Effector CD8-positive, alpha-beta T cell (primary cell): ENCODE data around the gene DLX1.
"Not testable (repeated sequence)": the region's sequence is repeated elsewhere in the genome, so short reads cannot be mapped to it uniquely, and the experiment has no call there.

ENCODE experiments used
- DNase-seq: peaks from one replicate; lab custom pipeline; 2025; lab: John Stamatoyannopoulos, UW

Gene DLX1

DNA sequence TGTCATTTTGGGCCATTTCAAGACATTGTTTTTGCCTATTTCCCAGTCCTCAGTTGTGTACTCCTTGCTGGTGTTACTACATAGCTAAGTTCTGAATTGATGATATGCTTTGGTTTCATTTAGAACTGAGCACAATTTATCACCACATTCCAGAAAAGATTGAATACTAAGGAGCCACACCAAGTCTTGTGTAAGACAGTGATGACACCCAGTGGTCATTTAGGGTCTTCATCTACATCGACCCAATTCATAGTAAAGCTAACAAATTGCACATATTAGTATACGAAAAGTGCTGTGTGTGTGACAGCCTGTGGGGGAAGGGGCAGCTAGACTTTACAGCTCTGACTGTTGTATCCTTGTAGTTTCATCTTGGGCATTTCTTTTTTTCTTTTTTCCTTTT lies 28.3 kb downstream of the DLX1 start:
- DNase-seq: no peak

GRCh38 chr2:172114176-172114575 lies 28.9 kb downstream of the DLX1 start:
- not testable (repeated sequence) for DNase-seq

- DNase-seq: no peak
These were observed 29.3 kb downstream of the DLX1 start for GRCh38 chr2:172114579-172114978.

GRCh38 chr2:172116107-172116506 lies 30.8 kb downstream of the DLX1 start:
- DNase-seq: no peak

DNA sequence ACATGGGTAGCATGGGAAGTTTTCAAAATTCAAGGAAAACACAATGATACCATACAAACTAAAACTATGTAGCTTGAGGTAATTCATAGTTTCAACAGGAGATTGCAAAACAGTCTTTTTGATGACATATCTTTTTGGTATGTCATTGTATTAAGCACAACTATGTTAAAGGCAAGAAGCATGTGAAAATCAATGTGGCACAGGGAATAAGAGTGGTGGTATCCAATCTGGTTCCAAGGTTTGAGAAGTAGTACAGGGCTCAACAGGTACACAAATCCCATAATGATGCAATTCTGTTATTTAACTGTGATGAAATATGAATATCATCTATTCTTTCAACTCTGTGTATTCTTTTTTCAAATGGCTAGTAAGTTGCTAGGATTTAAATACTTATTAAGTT lies 33.8 kb downstream of the DLX1 start:
- DNase-seq: no peak

DNA sequence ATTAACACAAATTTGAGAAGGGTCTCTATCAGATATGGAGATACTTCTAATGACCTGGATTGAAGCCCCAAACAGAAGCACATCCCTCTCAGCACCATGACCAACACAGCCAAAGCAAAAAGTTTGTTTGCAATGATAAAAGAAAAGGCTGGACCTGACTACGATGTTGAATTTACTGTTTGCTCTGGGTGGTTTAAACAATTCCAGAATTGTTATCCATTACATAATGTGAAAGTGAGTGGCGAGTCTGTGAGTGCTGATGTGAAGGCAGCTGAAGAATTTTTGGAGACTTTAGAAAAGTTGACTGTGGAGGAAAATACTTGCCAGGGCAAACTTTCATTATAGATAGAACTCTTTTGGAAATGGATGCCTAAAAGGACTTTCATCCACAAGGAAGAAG lies 34.8 kb downstream of the DLX1 start:
- no peak for DNase-seq

GRCh38 chr2:172128484-172128883 lies 43.2 kb downstream of the DLX1 start:
- DNase-seq: no peak

DNA sequence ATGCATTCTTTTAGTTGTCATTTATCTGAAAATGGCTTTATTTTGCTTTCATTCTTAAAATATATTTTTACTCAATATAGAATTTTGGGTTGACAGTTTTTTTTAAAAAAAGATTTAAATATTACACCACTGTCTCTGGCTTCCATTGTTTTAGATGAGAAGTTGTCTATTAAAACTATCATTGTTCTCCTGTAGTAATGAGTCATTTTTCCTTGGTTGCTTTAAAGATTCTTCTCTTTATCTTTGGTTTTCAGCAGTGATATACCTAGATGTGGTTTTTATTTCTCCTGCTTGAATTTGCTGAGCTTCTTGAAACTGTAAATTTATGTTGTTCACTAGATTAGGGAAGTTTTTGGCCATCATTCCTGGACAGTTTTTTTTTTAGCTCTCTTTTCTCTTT lies 44.1 kb downstream of the DLX1 start:
- no peak for DNase-seq

GRCh38 chr2:172131713-172132555 lies 46.6 kb downstream of the DLX1 start:
- DNase-seq: no peak

DNA sequence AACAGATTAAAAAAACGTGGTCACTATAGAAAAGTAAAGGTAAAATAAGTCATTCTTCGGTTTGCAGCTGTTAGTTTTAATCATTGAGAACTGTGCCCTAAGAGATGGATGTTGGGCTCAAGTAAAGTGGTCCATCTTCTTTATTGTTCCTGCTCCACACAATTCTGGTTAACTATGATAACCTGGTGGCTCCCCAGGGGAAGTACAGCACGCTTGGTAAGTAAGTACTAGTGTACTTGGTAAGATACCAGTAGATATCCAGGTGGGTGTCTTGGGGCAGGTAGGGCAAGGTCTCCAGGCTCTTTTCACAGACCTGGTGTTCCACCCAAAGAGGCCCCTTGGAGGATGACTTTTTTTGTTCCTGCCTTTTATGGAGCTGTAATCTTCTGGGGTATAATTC lies 49.0 kb downstream of the DLX1 start:
- DNase-seq: no peak

GRCh38 chr2:172135446-172135845 lies 50.1 kb downstream of the DLX1 start:
- DNase-seq: no peak

- no peak for DNase-seq
These were observed 51.8 kb downstream of the DLX1 start for GRCh38 chr2:172137109-172137508.

DNA sequence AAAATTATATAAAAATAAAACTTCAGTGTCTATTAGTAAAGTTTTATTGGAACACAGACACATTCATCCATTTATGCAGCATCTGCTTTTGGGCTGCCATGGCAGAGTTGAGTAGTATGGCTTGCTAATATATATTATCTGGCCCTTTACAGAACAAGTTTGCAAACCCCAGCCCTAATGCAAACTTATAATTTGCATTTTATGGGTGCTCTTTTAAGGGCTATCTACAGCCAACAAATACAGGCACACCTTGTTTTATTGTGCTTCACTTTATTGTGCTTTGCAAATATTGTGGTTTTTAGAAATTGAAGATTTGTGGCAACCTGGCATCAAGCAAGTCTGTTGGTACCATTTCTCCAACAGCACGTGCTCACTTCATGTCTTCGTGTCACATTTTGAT lies 52.6 kb downstream of the DLX1 start:
- no peak for DNase-seq

DNA sequence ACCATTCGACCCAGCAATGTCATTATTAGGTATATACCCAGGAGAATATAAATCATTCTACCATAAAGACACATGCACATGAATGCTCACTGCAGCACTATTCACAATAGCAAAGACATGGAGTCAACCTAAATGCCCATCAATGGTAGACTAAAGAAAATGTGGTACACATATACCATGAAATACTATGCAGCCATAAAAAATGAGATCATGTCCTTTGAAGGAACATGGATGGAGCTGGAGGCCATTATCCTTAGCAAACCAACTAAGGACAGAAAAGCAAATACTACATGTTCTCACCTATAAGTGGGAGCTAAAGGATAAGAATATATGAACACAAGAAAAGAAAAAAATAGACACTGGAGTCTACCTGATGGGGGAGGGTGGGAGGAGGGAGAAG lies 53.4 kb downstream of the DLX1 start:
- DNase-seq: not testable (repeated sequence)
